IMR-90 (cell line): ENCODE data around the gene HYAL2. TPM values are rescaled to one million over a fixed set of nuclear protein-coding genes. Genes with fewer than 3 reads are reported as not detected.

ENCODE experiments used
- ATAC-seq: fragments of 200-7000 bp; cut with Tn5 transposase; 2 replicates; pipeline ENCODE4 v1.9.1; 2020; ENCODE audit warnings: low read depth, mild to moderate bottlenecking, moderate library complexity
- BruUV-seq: library from RNA; stranded (reverse); fragments of 400-500 nt; replicated peaks from 2 replicates; lab custom pipeline; 2021; lab: Mats Ljungman, UMichigan
- CTCF ChIA-PET: fragments of 300-600 bp; formaldehyde crosslinking; extraction: SDS; loops from one replicate; lab custom pipeline; 2021; ENCODE audit warnings: antibody characterized with exemption; lab: Yijun Ruan, JAX
- POLR2A ChIA-PET: fragments of 300-600 bp; sonication (Branson Sonifier 250); formaldehyde crosslinking; loops from one replicate; lab custom pipeline; 2022; ENCODE audit warnings: antibody characterized with exemption; ENCODE audit not compliant: unreplicated experiment; lab: Charles Lee
- DNase-seq: peaks from one replicate; pipeline ENCODE4 v3.0.0; 2013
- H2AFZ ChIP-seq: replicated peaks from 2 replicates; pipeline ENCODE3; 2013; ENCODE audit warnings: low read length, mild to moderate bottlenecking; ENCODE audit not compliant: poor library complexity
- H2AK5ac ChIP-seq: 2 replicates; pipeline ENCODE4 v1.6.1; 2013; ENCODE audit warnings: low read depth, low read length, inconsistent platforms
- H2AK9ac ChIP-seq: replicated peaks from 2 replicates; pipeline ENCODE3; 2013; ENCODE audit warnings: mild to moderate bottlenecking, low read depth, low read length, moderate library complexity; ENCODE audit not compliant: poor library complexity
- H2BK120ac ChIP-seq: 2 replicates; pipeline ENCODE4 v1.6.1; 2013; ENCODE audit warnings: low read depth, low read length, inconsistent platforms
- H2BK15ac ChIP-seq: 3 replicates; pipeline ENCODE4 v1.6.1; 2013; ENCODE audit warnings: low read depth, low read length, inconsistent platforms
- H2BK20ac ChIP-seq: 2 replicates; pipeline ENCODE4 v1.6.1; 2013; ENCODE audit warnings: low read depth, mild to moderate bottlenecking, inconsistent platforms, low read length, moderate library complexity
- H2BK5ac ChIP-seq: 2 replicates; pipeline ENCODE4 v1.6.1; 2013; ENCODE audit warnings: mild to moderate bottlenecking, low read depth, low read length, inconsistent platforms; ENCODE audit not compliant: poor library complexity, severe bottlenecking
- H3K14ac ChIP-seq: replicated peaks from 2 replicates; pipeline ENCODE4 v1.6.1; 2013; ENCODE audit warnings: low read depth, low read length, inconsistent platforms
- H3K18ac ChIP-seq: 2 replicates; pipeline ENCODE4 v1.6.1; 2013; ENCODE audit warnings: low read depth, low read length, control low read depth
- H3K23ac ChIP-seq: 2 replicates; pipeline ENCODE4 v1.6.1; 2013; ENCODE audit warnings: low read depth, low read length, inconsistent platforms
- H3K27ac ChIP-seq: 2 replicates; pipeline ENCODE4 v1.5.1; 2013; ENCODE audit warnings: mild to moderate bottlenecking, control low read depth, low read length; ENCODE audit not compliant: insufficient read depth
- H3K27me3 ChIP-seq: 2 replicates; pipeline ENCODE4 v1.6.1; 2013; ENCODE audit warnings: low read length; ENCODE audit not compliant: control insufficient read depth, insufficient read depth
- H3K36me3 ChIP-seq: 2 replicates; pipeline ENCODE4 v1.6.1; 2013; ENCODE audit warnings: low read length, mixed read lengths; ENCODE audit not compliant: control insufficient read depth, insufficient read depth
- H3K4ac ChIP-seq: 2 replicates; pipeline ENCODE4 v1.6.1; 2013; ENCODE audit warnings: low read depth, low read length, inconsistent platforms
- H3K4me1 ChIP-seq: 2 replicates; pipeline ENCODE4 v1.6.1; 2013; ENCODE audit warnings: low read length, mixed read lengths; ENCODE audit not compliant: control insufficient read depth, insufficient read depth
- H3K4me2 ChIP-seq: 2 replicates; pipeline ENCODE4 v1.6.1; 2013; ENCODE audit warnings: low read depth, mild to moderate bottlenecking, control low read depth, low read length, moderate library complexity
- H3K4me3 ChIP-seq: 2 replicates; pipeline ENCODE4 v1.5.1; 2013; ENCODE audit warnings: low read depth, mild to moderate bottlenecking, control low read depth, low read length, moderate library complexity; ENCODE audit not compliant: insufficient read depth
- H3K56ac ChIP-seq: 2 replicates; pipeline ENCODE4 v1.6.1; 2013; ENCODE audit warnings: low read length, inconsistent platforms; ENCODE audit not compliant: insufficient read depth; ENCODE audit errors: extremely low read depth
- H3K79me1 ChIP-seq, 2 experiments: 2 replicates each; pipeline ENCODE4 v1.6.1; 2013; ENCODE audit warnings: low read length in 2 of 2, inconsistent platforms in 1 of 2, low read depth in 1 of 2
- H3K9ac ChIP-seq: 2 replicates; pipeline ENCODE4 v1.6.1; 2013; ENCODE audit warnings: low read depth, low read length, control low read depth
- H3K9me1 ChIP-seq: 2 replicates; pipeline ENCODE4 v1.6.1; 2013; ENCODE audit warnings: low read length, inconsistent platforms; ENCODE audit not compliant: insufficient read depth
- H3K9me3 ChIP-seq: 2 replicates; pipeline ENCODE4 v1.6.1; 2013; ENCODE audit warnings: low read length; ENCODE audit not compliant: control insufficient read depth, insufficient read depth
- H4K20me1 ChIP-seq: 2 replicates; pipeline ENCODE4 v1.6.1; 2013; ENCODE audit warnings: low read length, inconsistent platforms; ENCODE audit not compliant: insufficient read depth
- H4K5ac ChIP-seq: 2 replicates; pipeline ENCODE4 v1.6.1; 2013; ENCODE audit warnings: mild to moderate bottlenecking, low read depth, low read length, control low read depth
- H4K8ac ChIP-seq, 2 experiments: 2 replicates each; pipeline ENCODE4 v1.6.1; 2013; ENCODE audit warnings: low read depth in 2 of 2, low read length in 2 of 2, control low read depth in 1 of 2, inconsistent platforms in 1 of 2
- H4K91ac ChIP-seq: 2 replicates; pipeline ENCODE4 v1.6.1; 2013; ENCODE audit warnings: low read depth, low read length, inconsistent platforms; ENCODE audit not compliant: insufficient read depth
- BHLHE40 ChIP-seq: fragments of 150-350 bp; IDR thresholded peaks from 2 replicates; pipeline ENCODE4 v1.6.1; 2016; ENCODE audit warnings: mild to moderate bottlenecking, low read depth, low read length
- CEBPB ChIP-seq: IDR thresholded peaks from 2 replicates; pipeline ENCODE4 v1.6.1; 2012; ENCODE audit warnings: low read depth, low read length, improper control_type of control experiment
- CHD1 ChIP-seq: IDR thresholded peaks from 2 replicates; pipeline ENCODE4 v1.6.1; 2012; ENCODE audit warnings: low read depth, low read length, improper control_type of control experiment
- CTCF ChIP-seq: conservative IDR thresholded peaks from 2 replicates; pipeline ENCODE4 v1.5.1; 2012; ENCODE audit warnings: mild to moderate bottlenecking, low read depth, low read length, improper control_type of control experiment
- ELK1 ChIP-seq: fragments of 150-350 bp; IDR thresholded peaks from 2 replicates; pipeline ENCODE4 v1.6.1; 2016; ENCODE audit warnings: low read depth, mild to moderate bottlenecking, low read length, moderate library complexity, borderline replicate concordance
- FOS ChIP-seq: fragments of 150-350 bp; IDR thresholded peaks from 2 replicates; pipeline ENCODE4 v1.6.1; 2016; ENCODE audit warnings: low read depth, low read length
- MXI1 ChIP-seq: IDR thresholded peaks from 2 replicates; pipeline ENCODE4 v1.6.1; 2012; ENCODE audit warnings: low read depth, mild to moderate bottlenecking, low read length, moderate library complexity, borderline replicate concordance
- NFE2L2 ChIP-seq: fragments of 150-350 bp; IDR thresholded peaks from 2 replicates; pipeline ENCODE4 v1.6.1; 2016; ENCODE audit warnings: low read depth, mild to moderate bottlenecking, low read length
- POLR2A ChIP-seq: IDR thresholded peaks from 2 replicates; pipeline ENCODE4 v1.6.1; 2012; ENCODE audit warnings: mild to moderate bottlenecking, low read depth, low read length
- RCOR1 ChIP-seq: IDR thresholded peaks from 2 replicates; pipeline ENCODE4 v1.6.1; 2012; ENCODE audit warnings: mild to moderate bottlenecking, low read length, improper control_type of control experiment; ENCODE audit not compliant: insufficient replicate concordance
- RFX5 ChIP-seq: IDR thresholded peaks from 2 replicates; pipeline ENCODE4 v1.8.0; 2012; ENCODE audit warnings: low read depth, mild to moderate bottlenecking, low read length, moderate library complexity
- SMC3 ChIP-seq: fragments of 150-350 bp; IDR thresholded peaks from 2 replicates; pipeline ENCODE4 v1.6.1; 2016; ENCODE audit warnings: low read depth, mild to moderate bottlenecking, antibody characterized with exemption, low read length, moderate library complexity
- USF2 ChIP-seq: fragments of 150-350 bp; IDR thresholded peaks from 2 replicates; pipeline ENCODE4 v1.6.1; 2017; ENCODE audit warnings: mild to moderate bottlenecking, antibody characterized with exemption, low read length, low read depth
- WGBS, 2 experiments: methylation state at CpG; one replicate each; pipeline versions ENCODE4 v1.1.5 to v1.1.7; 2013; ENCODE audit warnings: missing lambda C conversion rate in 2 of 2; ENCODE audit not compliant: insufficient read length in 1 of 2; ENCODE audit errors: extremely low coverage in 2 of 2; 5-methylcytosine and 5-hydroxymethylcytosine counted together
- dilution Hi-C: fragments of 300-500 bp; cut with HindIII; formaldehyde crosslinking; loops from one replicate; pipeline ENCODE4 v1.14.3; 2018; ENCODE audit warnings: low sequenced_read_pairs; ENCODE audit not compliant: unreplicated experiment
- in situ Hi-C: fragments of 300-500 bp; cut with MboI; formaldehyde crosslinking; loops from 3 replicates; pipeline ENCODE4 v1.14.3; 2019; ENCODE audit warnings: low sequenced_read_pairs, inconsistent platforms, mixed read lengths
- intact Hi-C: fragments of 100-400 bp; cut with micrococcal nuclease; formaldehyde crosslinking; loops from 2 replicates; pipeline ENCODE4 v1.10.0; 2022
- polyA plus RNA-seq, 3 experiments: library from polyadenylated mRNA; depleted of rRNA; stranded (reverse); fragments of >200 nt; gene quantifications; 2 replicates each; pipeline ENCODE4 v1.2.3, GENCODE V29; 2012; ENCODE audit warnings: low replicate concordance in 1 of 3
- total RNA-seq: library from RNA; depleted of rRNA; stranded (reverse); fragments of >200 nt; gene quantifications from 2 replicates; pipeline ENCODE4 v1.2.3, GENCODE V29; 2012

The HYAL2 gene
- total and polyA plus RNA-seq, 2 of the 4 experiments (the other 2 are of a cell fraction): 56.8 to 104 TPM

GRCh38 chr3:50271314-50271936 lies 51.1 kb downstream of the HYAL2 start:
- Histone ChIP-seq H3K9ac (no peak overlapping the region), H4K8ac (no peak overlapping the region), H3K14ac (no peak overlapping the region), H3K4me1 (peaks cover 42% of the 10 kb centered on the region), H2BK120ac (no peak overlapping the region; the same call in 1 of the 2 replicates), H2BK20ac (no peak overlapping the region), H3K18ac (no peak overlapping the region), H3K4ac (peak overlapping the region; percentile 23), H3K27me3 (no peaks in the 10 kb centered on the region), H4K91ac (no peak overlapping the region; the same call in 1 of the 2 replicates), H3K79me1 (peaks cover 3 to 35% of the 10 kb centered on the region in 2 experiments; a peak in 3 of 4 replicates), H2AK9ac (peak overlapping the region; percentile 68), H2AK5ac (peak overlapping the region; percentile 78), H3K9me1 (peaks cover 24% of the 10 kb centered on the region), H3K4me3 (no peak overlapping the region), H3K9me3 (no peaks in the 10 kb centered on the region), H3K4me2 (no peak overlapping the region), H3K36me3 (peaks cover 17% of the 10 kb centered on the region; the same call in 1 of the 2 replicates), H3K56ac (no peak overlapping the region), H3K23ac (no peak overlapping the region), H3K27ac (no peak overlapping the region), H2BK15ac (no peak overlapping the region), H2BK5ac (no peak overlapping the region), H2AFZ (no peak overlapping the region), H4K5ac (no peak overlapping the region), H4K20me1 (no peaks in the 10 kb centered on the region)
- ChIA-PET CTCF (interaction anchor here (2.2 kb wide), 1 partner anchor 11 kb away, joined by 7 read pairs; no protein-coding TSS in a partner anchor), POLR2A (no interaction called here)
- intact Hi-C loops: no loop called here
- dilution Hi-C loops: no loop called here
- WGBS, 2 experiments: no CpG with 5 or more reads among the region's 10 CpGs
- TF ChIP-seq BHLHE40 (no peak), CHD1 (no peak), FOS (no peak), SMC3 (no peak), RCOR1 (no peak), CEBPB (no peak), POLR2A (no peak), USF2 (no peak), RFX5 (no peak), ELK1 (no peak), NFE2L2 (no peak), CTCF (no peak), MXI1 (no peak)
- DNase-seq (no peak), ATAC-seq (no peak)
- BruUV-seq: TSS peak; percentile 8
- in situ Hi-C loops: loop anchor here (5.0 kb wide), 2 partner anchors 44 to 79 kb away; partner anchors contain the start of gene GNAT1
